Eye (tissue), 1 donor: ENCODE results near the gene CACNA1D.

Source experiments
- DNase-seq: peaks from one replicate; pipeline ENCODE4 v3.0.0-alpha.2; 2015

CACNA1D gene

GRCh38 chr3:53863145-53863544 lies 368.7 kb downstream of the CACNA1D start:
- DNase-seq = no peak
